HepG2 (cell line): ENCODE results near the gene ATAD3C. TPM values are rescaled to one million over a fixed set of nuclear protein-coding genes. Genes with fewer than 3 reads are reported as not detected.
A peak's percentile ranks its signal among the peaks of the same experiment; 100 is the strongest.

Experiments
- AHDC1 ChIP-seq: sonication (generic); formaldehyde crosslinking; IDR thresholded peaks from 2 replicates; pipeline ENCODE4 v1.5.1; 2020; ENCODE audit warnings: mild to moderate bottlenecking, missing genetic modification reagents, borderline replicate concordance
- BCL3 ChIP-seq: sonication (generic); formaldehyde crosslinking; IDR thresholded peaks from 2 replicates; pipeline ENCODE4 v1.5.1; 2020; ENCODE audit warnings: mild to moderate bottlenecking, missing genetic modification reagents, moderate library complexity
- CBX5 ChIP-seq: sonication (generic); formaldehyde crosslinking; IDR thresholded peaks from 2 replicates; pipeline ENCODE4 v1.4.0; 2020; ENCODE audit warnings: missing genetic modification reagents, borderline replicate concordance
- CCDC6 ChIP-seq: sonication (generic); formaldehyde crosslinking; IDR thresholded peaks from 2 replicates; pipeline ENCODE4 v1.8.1; 2022; ENCODE audit warnings: mild to moderate bottlenecking, missing genetic modification reagents, moderate library complexity
- DPF2 ChIP-seq: sonication (generic); formaldehyde crosslinking; IDR thresholded peaks from 2 replicates; pipeline ENCODE4 v1.4.0; 2020; ENCODE audit warnings: mild to moderate bottlenecking, low read depth, missing genetic modification reagents, borderline replicate concordance
- FOXK1 ChIP-seq: sonication (generic); formaldehyde crosslinking; IDR thresholded peaks from 2 replicates; pipeline ENCODE4 v1.4.0; 2020; ENCODE audit warnings: low read depth, missing genetic modification reagents, borderline replicate concordance
- FOXK2 ChIP-seq: fragments of 450-650 bp; IDR thresholded peaks from 2 replicates; pipeline ENCODE4 v1.6.1; 2016
- GFI1 ChIP-seq: sonication (generic); formaldehyde crosslinking; IDR thresholded peaks from 2 replicates; pipeline ENCODE4 v1.5.0; 2020; ENCODE audit warnings: missing genetic modification reagents, mild to moderate bottlenecking, borderline replicate concordance
- HOXD1 ChIP-seq: sonication (generic); formaldehyde crosslinking; IDR thresholded peaks from 2 replicates; pipeline ENCODE4 v1.5.0; 2020; ENCODE audit warnings: missing genetic modification reagents
- IRF2 ChIP-seq: IDR thresholded peaks from 2 replicates; pipeline ENCODE4 v1.6.1; 2018; ENCODE audit warnings: missing genetic modification reagents, missing compliant biosample characterization
- JUND ChIP-seq: sonication (generic); formaldehyde crosslinking; IDR thresholded peaks from 2 replicates; pipeline ENCODE4 v1.8.0; 2022; ENCODE audit warnings: mild to moderate bottlenecking, missing genetic modification reagents
- MEF2D ChIP-seq: sonication (generic); formaldehyde crosslinking; IDR thresholded peaks from 2 replicates; pipeline ENCODE4 v1.5.1; 2020; ENCODE audit warnings: mild to moderate bottlenecking, missing genetic modification reagents
- NFIC ChIP-seq: IDR thresholded peaks from 2 replicates; pipeline ENCODE4 v1.6.1; 2012; ENCODE audit warnings: mild to moderate bottlenecking, low read length, inconsistent platforms
- NR1H2 ChIP-seq: sonication (generic); formaldehyde crosslinking; IDR thresholded peaks from 2 replicates; pipeline ENCODE4 v1.8.1; 2022; ENCODE audit warnings: low read depth, missing genetic modification reagents, borderline replicate concordance
- PRMT3 ChIP-seq: sonication (generic); formaldehyde crosslinking; IDR thresholded peaks from 2 replicates; pipeline ENCODE4 v1.8.1; 2022; ENCODE audit warnings: low read depth, mild to moderate bottlenecking, moderate library complexity, missing genetic modification reagents, borderline replicate concordance
- RBFOX2 ChIP-seq: fragments of 200-400 bp; formaldehyde crosslinking; IDR thresholded peaks from 2 replicates; pipeline ENCODE4 v1.6.1; 2017; ENCODE audit warnings: low read depth, mild to moderate bottlenecking, low read length
- SKIL ChIP-seq: sonication (generic); formaldehyde crosslinking; IDR thresholded peaks from 2 replicates; pipeline ENCODE4 v1.8.0; 2022; ENCODE audit warnings: missing genetic modification reagents, mild to moderate bottlenecking, moderate library complexity, borderline replicate concordance
- ZNF205 ChIP-seq: IDR thresholded peaks from 2 replicates; pipeline ENCODE4 v1.6.1; 2018; ENCODE audit warnings: missing biosample characterization, missing genetic modification reagents
- ZNF335 ChIP-seq: sonication (generic); formaldehyde crosslinking; IDR thresholded peaks from 2 replicates; pipeline ENCODE4 v1.4.0; 2020; ENCODE audit warnings: missing genetic modification reagents
- ZNF605 ChIP-seq: sonication (generic); formaldehyde crosslinking; IDR thresholded peaks from 2 replicates; pipeline ENCODE4 v1.8.0; 2022; ENCODE audit warnings: mild to moderate bottlenecking, missing genetic modification reagents
- ZSCAN21 ChIP-seq: sonication (generic); formaldehyde crosslinking; IDR thresholded peaks from 2 replicates; pipeline ENCODE4 v1.8.0; 2022; ENCODE audit warnings: mild to moderate bottlenecking, missing genetic modification reagents, moderate library complexity, borderline replicate concordance
- polyA plus RNA-seq, 8 experiments: library from polyadenylated mRNA; depleted of rRNA in 3 of 8; stranded (reverse) in 7 of 8; unstranded in 1 of 8; fragments of >200 nt; fragmentation: Illumina TruSeq in 4 of 8; extraction: Trizol in 4 of 8; gene quantifications; 2 replicates each; pipeline versions ENCODE4 v1.2.1 to v1.2.3, GENCODE V29; 2011 to 2016; ENCODE audit warnings: low read depth in 4 of 8, missing spikeins in 1 of 8, mixed read lengths in 1 of 8; ENCODE audit not compliant: insufficient read depth in 1 of 8
- total RNA-seq, 5 experiments: library from RNA; depleted of rRNA; stranded (reverse); fragments of >200 nt; fragmentation: Illumina TruSeq; extraction: Trizol; gene quantifications; 2 replicates each; pipeline ENCODE4 v1.2.3, GENCODE V29; 2016; ENCODE audit warnings: low read depth in 1 of 5

Gene ATAD3C
- total and polyA plus RNA-seq, 2 of the 13 experiments (the other 11 are each of a cell fraction or from before 2014, with no cell fraction given): 2.4 to 3.2 TPM

GRCh38 chr1:1437033-1437903 is 12.2 kb upstream of the ATAD3C start (continued):
- 0 out of 2 replicates have a peak, but pooled peaks have one; percentile 36 for TF ChIP-seq NR1H2 (CRISPR knock-in tag)
- peak; percentile 42; the same call in 1 of the 2 replicates for TF ChIP-seq ZNF605
- no peak for TF ChIP-seq BCL3 (CRISPR knock-in tag)
- TF ChIP-seq IRF2 (CRISPR knock-in tag): no peak
- TF ChIP-seq CCDC6 (CRISPR knock-in tag): 0 out of 2 replicates have a peak, but pooled peaks have one; percentile 8
- no peak for TF ChIP-seq GFI1 (CRISPR knock-in tag)
- TF ChIP-seq MEF2D: peak; percentile 54
- TF ChIP-seq ZSCAN21: no peak
- TF ChIP-seq HOXD1 (CRISPR knock-in tag): peak; percentile 23; the same call in 1 of the 2 replicates
- TF ChIP-seq JUND (CRISPR knock-in tag): 0 out of 2 replicates have a peak, but pooled peaks have one; percentile 28
- TF ChIP-seq FOXK1 (CRISPR knock-in tag): no peak
- 0 out of 2 replicates have a peak, but pooled peaks have one; percentile 37 for TF ChIP-seq DPF2 (CRISPR knock-in tag)
- TF ChIP-seq SKIL (CRISPR knock-in tag): no peak
- no peak for TF ChIP-seq ZNF335 (CRISPR knock-in tag)
- 0 out of 2 replicates have a peak, but pooled peaks have one; percentile 29 for TF ChIP-seq PRMT3 (CRISPR knock-in tag)
- TF ChIP-seq ZNF205 (CRISPR knock-in tag): no peak
- peak; percentile 60; the same call in 1 of the 2 replicates for TF ChIP-seq RBFOX2
- no peak for TF ChIP-seq AHDC1
- no peak for TF ChIP-seq CBX5
- no peak for TF ChIP-seq FOXK2
- TF ChIP-seq NFIC: no peak
